Left forelimb (tissue), 1 donor: Measurements from ENCODE around the gene TIMM17A.

Experiments
- DNase-seq: peaks from one replicate; pipeline ENCODE4 v3.0.0-alpha.2; 2018; ENCODE audit warnings: low spot score

The TIMM17A gene

GRCh38 chr1:201955009-201955728, at the start of gene TIMM17A:
Gene TIMM17A (plus strand): TSS chr1:201955503. CDS start chr1:201955527, 24 bp downstream.
- DNase-seq: peak; percentile 96

- DNase-seq: no peak
These were observed 49.0 kb upstream of the TIMM17A start for GRCh38 chr1:201906336-201906735.

- no peak for DNase-seq
These were observed 47.7 kb upstream of the TIMM17A start for GRCh38 chr1:201907621-201908020.

DNA sequence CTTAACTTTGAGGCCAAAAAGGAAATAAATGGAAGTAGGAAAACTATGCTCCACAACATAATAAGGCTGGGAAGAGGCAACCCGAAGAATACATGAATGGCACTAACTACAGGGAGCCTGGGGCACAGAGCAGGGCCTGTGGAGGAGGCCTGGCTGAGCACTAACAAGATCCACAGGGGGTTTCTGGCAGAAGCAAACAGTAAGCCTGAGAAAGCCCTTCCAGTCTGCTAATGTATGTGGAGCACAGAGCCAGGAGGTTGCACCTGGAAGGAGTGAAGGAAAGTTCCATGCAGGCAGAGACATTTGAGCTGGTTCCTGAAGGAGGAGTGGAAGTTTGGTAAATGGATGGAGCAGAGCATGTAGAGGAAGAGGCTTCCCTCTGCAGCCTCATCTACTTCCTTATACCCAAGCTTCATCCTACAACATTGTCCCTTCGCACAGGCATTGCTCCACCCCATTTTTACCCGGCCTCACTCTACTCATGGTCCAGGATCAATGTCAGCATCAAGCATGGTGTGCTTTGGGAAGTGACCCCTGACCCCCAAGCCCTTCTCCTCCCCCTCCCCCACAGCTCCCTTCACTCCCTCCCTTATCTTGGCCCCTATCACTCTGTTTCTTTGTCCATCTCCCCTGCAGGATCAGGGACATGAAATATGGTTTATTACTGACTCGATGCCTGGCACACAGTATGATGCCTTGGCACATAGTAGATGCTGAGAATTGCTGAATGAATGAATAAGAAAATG, 43.3 kb upstream of the TIMM17A start:
- DNase-seq: no peak

DNA sequence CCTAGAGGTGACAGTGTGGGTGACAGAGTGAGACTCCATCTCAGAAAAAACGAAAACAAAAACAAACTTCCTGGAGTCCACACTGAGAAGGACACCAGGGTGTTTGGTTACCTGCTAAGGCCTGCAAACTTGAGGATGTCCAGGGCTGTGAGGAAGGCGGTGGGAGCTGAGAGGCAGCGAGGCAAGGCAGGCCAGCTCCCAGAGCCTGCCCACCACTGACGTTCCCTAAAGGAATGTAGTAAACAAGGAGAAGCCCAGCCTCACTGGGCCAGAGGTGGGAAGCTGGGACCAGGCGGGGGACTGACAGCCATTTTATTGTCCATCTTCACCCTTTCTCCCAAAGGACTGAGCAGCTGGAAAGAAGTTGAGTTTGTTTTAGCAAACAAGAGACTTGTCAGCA, 42.5 kb upstream of the TIMM17A start:
- no peak for DNase-seq

GRCh38 chr1:201914456-201915235, 40.7 kb upstream of the TIMM17A start:
- DNase-seq: no peak

GRCh38 chr1:201916649-201917249, 38.6 kb upstream of the TIMM17A start:
- no peak for DNase-seq

DNA sequence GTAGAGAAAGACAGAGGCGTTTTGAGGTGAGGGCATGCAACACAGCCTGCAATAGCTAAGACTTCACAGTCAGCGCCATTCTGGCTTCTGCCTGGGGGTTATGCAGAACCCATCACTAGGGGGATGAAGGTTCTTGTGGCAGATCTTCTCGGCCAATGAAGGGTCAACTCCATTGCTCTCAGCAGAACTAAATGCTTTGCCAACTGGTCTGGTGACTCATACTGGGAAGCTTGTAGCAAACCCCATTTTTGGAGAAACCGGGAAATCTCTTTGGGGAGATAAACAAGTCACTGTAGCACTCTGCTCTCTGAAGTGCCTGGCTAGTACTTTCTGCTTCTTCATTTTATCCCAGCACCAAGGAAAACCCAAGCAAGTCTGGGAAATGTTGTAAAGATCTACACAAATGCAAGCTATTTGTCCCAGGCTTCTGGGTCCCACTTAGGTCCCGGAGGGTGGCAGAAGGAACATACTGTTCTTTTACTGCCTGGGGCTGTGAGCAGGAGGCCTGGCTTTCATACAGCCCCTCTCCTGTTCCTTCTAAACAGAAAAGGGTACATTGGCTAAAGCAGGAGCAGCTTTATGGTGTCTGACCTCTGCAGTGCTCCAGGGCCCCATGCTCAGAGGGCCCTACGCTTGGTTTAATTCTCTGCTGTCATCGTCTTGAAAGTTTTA, 37.8 kb upstream of the TIMM17A start:
- DNase-seq: no peak

GRCh38 chr1:201918343-201918742, 37.0 kb upstream of the TIMM17A start:
- no peak for DNase-seq

- DNase-seq: no peak
These were observed 33.2 kb upstream of the TIMM17A start for GRCh38 chr1:201921952-201922558.

- DNase-seq: no peak
These were observed 30.1 kb upstream of the TIMM17A start for GRCh38 chr1:201925301-201925567.

- no peak for DNase-seq
These were observed 29.2 kb upstream of the TIMM17A start for GRCh38 chr1:201925981-201926645.

GRCh38 chr1:201928266-201928665, 27.0 kb upstream of the TIMM17A start:
- DNase-seq: no peak

- DNase-seq: no peak
These were observed 25.2 kb upstream of the TIMM17A start for GRCh38 chr1:201930137-201930536.

DNA sequence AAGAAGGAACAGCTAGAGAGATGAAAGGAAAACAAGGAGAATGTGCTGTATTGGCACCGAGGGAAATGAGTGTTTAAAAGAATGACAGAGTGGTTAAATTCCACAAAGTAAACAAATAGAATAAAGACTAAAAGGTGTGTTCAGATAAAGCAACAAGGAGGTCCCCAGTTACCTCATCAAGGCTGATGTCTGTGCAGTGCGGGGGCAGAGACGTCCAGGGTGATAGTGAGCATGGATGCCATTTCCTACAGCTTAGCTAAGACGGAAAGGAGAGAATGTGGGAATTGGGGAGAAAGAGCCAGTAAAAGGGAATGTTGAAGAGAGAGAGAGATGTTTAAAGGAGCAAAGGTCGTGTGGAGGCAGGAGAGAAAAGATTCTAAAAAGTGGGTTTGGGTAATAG, 24.5 kb upstream of the TIMM17A start:
- no peak for DNase-seq

DNA sequence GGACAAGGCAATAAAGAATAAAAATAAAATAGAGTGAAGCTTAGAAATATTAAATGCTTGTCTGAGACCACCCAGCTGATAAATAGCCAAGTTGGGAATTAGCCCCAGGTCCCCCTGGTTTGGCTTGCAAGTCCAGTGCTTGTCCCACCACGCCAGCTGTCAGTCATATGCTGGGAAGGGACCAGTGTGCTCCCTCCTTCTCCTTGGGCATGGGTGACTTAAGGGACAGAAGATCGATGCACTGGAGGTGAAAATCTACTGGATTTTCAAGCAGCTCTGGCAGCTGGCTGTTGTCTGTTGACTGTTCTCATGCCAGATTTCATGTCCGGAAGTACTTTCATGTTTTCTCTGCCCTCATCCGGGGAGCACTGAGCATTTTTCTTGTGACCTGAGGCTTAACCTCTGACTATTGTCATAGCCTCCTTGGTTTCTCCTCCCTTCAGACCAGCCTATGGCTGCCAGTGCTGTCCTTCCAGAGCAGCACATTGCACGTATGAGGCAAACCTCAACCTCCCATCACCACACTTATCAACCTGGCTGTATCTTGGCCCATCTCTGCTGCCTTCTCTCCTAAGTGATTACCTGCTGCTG, 21.4 kb upstream of the TIMM17A start:
- no peak for DNase-seq

DNA sequence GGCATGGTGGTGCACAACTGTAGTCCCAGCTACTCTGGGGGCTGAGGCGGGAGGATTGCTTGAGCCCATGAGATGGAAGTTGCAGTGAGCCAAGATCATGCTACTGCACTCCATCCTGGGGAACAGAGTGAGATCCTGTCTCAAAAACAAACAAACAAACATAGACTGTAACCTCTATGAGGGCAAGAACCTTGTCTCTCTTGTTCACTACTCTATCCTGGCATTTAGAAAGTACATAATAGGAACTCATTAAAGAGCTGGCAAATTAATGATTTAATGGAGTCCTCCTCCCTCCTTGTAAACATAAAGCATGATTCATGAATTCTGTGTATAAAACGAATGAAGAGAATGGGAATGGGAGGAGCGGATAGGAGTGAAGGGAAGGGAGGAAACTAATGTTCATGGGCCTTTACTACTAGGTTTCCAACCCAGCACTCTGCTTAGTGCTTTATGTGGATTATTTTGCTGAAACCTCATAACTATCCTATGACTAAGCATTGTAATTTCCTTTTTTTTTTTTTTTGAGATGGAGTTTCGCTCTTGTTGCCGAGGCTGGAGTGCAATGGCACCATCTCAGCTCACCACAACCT, 17.6 kb upstream of the TIMM17A start:
- DNase-seq: no peak

DNA sequence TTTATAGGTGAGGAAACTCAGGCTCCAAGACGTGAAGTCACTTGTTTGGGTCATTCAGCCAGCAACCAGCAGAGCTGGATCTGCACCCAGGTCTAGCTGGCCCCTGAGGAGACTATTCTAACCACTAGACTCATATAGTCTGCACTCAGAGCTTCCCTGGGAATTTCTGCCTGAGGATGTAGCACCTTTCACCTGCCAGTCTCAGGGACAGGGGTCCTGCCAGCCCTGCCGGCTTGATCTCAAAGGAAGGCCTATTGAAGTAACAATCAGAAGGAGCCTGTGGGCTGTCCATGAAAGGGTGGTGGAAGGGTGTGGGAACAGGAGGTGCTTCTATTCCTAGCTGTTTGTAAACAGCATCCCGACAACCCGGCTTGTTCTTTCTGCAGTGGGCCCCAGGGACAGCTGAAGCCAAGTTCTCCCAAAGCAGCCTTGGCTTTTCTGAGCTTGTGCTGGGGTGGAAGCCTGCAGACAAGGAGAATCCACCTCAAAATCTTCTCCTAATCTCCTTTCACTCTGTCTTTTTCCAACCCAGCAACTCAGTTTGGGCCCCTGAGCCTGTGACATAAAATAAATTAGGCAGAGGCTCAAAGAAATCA, 16.8 kb upstream of the TIMM17A start:
- DNase-seq: no peak

DNA sequence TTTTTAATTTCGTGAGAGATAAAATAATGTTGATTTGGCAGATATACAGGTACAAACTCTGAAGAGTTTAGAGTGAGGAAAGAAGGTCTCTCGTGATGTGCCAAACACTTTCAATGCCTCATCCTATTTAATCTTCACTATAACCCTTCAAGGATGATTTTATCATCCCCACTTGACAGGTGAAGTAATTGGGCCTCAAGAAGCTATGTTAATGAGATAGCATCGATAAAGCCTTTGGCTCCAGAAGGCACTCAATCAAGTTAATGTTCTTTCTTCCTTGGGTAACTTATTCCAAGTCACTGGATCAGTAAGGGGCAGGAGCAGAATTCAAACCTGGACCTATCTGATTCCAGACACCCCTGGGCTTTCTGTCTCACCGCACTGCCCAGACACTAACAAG, 16.2 kb upstream of the TIMM17A start:
- no peak for DNase-seq

- DNase-seq: no peak
These were observed 15.7 kb upstream of the TIMM17A start for GRCh38 chr1:201939574-201939973.
